ENCODE measurements around the gene MEF2B.

The MEF2B gene

DNA sequence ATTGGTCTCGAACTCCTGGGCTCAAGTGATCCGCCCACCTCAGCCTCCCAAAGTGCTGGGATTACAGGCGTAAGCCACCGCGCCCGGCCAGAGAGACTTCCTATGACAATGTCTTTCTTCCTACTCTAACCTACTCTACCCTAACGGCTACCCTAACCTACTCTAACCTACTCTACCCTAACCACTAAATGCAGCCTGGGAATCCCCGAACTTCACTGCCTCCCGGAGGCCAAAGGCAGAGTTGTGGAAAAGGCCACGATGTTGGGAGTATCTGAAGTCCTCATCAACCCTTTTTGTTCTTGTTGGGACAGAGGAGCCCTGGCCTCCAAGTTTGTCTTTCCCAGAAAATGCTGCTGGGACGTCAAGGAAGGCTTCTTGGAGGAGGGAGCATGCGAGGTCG is 34.1 kb upstream of the MEF2B start:
- no peak overlapping the region for H3K27ac Mint-ChIP-seq
- H3K4me3 Mint-ChIP-seq, result peak overlapping the region; percentile 92 to 94
- H3K4me1 Mint-ChIP-seq, result peaks cover 32% of the 10 kb centered on the region
- H3K27me3 Mint-ChIP-seq, result peaks cover 16% of the 10 kb centered on the region
- H3K9me3 Mint-ChIP-seq, result peaks cover 0 to 13% of the 10 kb centered on the region in 2 donors
- ATAC-seq (no peak), DNase-seq (no peak)

GRCh38 chr19:19203012-19203856 is 33.2 kb upstream of the MEF2B start, which contains the start of gene NR2C2AP:
Gene NR2C2AP (minus strand): TSS chr19:19203414. CDS start chr19:19203060, 354 bp downstream.
- H3K4me3 Mint-ChIP-seq, result peak within 1 kb of the TSS; percentile 92 to 94
- peaks cover 37% of the 10 kb centered on the region for H3K4me1 Mint-ChIP-seq
- peaks cover 14% of the 10 kb centered on the region for H3K27me3 Mint-ChIP-seq
- peak; percentile 91 for ATAC-seq
- DNase-seq, result peak; percentile 89 to 91
- H3K9me3 Mint-ChIP-seq, result peaks cover 0 to 13% of the 10 kb centered on the region in 2 donors
- H3K27ac Mint-ChIP-seq, result peak within 1 kb of the TSS; percentile 92 to 98

DNA sequence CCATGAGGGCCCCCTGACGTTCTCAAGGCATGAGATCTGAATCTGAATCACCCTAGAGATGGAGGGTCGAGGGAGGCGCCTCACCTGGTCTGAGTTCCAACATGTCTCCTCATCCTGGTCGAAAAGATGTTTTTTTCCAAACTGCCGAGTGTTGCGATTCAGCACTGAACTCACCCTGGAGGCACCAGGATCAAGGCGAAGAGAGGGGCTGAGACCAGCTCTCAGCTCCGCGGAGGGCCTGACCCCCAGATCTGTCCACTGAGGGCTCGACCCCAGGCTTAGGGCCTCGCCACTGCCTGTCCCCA is 32.6 kb upstream of the MEF2B start:
- ATAC-seq (no peak), DNase-seq (no peak)
- Mint-ChIP-seq H3K4me3 (peak overlapping the region; percentile 92 to 94), H3K27me3 (peaks cover 11% of the 10 kb centered on the region), H3K27ac (peak overlapping the region; percentile 92 to 98), H3K4me1 (peaks cover 38% of the 10 kb centered on the region), H3K9me3 (peaks cover 0 to 10% of the 10 kb centered on the region in 2 donors)

DNA sequence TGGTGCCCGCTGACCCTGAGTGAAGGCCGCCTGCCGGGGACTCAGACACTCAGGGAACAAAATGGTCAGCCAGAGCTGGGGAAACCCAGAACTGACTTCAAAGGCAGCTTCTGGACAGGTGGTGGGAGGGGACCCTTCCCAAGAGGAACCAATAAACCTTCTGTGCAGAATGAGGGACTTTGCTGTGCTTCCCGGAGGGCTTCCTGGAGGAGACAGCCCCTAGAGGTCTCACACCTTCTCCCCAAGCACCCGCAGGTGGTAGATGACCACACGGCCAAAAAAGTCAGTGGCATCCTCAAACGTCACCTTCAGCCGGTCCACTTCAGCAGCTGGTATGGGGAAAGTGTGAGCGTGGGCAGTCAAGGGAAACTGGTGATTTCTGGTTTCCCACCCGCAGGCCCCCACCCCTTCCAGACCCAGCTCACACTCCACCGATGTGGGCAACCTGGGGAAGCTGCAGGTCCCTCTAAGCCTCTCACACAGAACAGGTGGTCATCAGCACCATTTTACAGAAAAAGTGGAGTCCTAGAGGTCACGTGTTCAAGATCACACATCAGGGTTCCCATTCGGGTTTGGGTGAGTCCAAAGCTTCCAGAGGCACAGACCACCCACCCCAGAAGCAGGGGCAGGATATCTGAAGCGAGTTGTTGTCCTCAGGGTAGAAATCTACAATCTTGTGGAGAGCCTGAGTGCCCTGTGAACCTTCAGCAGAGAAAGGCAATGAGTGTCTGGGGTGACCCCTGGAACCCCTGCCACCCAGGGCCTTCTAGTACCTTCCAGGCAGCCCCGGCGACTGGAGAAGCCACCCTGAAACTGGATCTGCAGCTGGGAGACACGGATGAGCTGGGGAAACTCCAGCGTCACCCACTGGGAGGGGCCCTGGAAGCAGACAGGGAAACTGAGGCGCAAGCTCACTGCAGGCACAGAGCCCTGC is 31.9 kb upstream of the MEF2B start:
- Mint-ChIP-seq H3K27ac (peak overlapping the region; percentile 92 to 98), H3K27me3 (peaks cover 4% of the 10 kb centered on the region), H3K4me3 (peak overlapping the region; percentile 92 to 94), H3K4me1 (peaks cover 31% of the 10 kb centered on the region), H3K9me3 (peaks cover 0 to 3% of the 10 kb centered on the region in 2 donors)
- no peak for DNase-seq
- ATAC-seq, result no peak

DNA sequence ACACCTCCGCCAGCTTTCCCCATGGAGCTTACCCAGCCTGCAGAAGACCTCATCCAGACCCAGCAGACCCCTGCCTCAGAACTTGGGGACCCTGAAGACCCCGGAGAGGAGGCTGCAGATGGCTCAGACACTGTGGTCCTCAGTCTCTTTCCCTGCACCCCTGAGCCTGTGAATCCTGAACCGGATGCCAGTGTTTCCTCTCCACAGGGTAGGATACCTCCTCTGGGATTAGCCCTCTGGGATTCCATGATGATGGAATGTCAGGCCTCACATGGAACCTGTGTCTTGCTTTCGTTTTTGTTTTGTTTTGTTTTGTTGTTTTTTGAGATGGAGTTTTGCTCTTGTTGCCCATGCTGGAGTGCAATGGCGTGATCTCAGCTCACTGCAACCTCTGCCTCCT is 23.9 kb upstream of the MEF2B start:
- DNase-seq (no peak), ATAC-seq (no peak)
- no peaks in the 10 kb centered on the region for H3K9me3 Mint-ChIP-seq
- peak overlapping the region; percentile 92 to 93 for H3K4me3 Mint-ChIP-seq
- peak overlapping the region in 1 of 2 donors; percentile 76 for H3K27ac Mint-ChIP-seq
- no peaks in the 10 kb centered on the region for H3K27me3 Mint-ChIP-seq
- peaks cover 58% of the 10 kb centered on the region for H3K4me1 Mint-ChIP-seq

DNA sequence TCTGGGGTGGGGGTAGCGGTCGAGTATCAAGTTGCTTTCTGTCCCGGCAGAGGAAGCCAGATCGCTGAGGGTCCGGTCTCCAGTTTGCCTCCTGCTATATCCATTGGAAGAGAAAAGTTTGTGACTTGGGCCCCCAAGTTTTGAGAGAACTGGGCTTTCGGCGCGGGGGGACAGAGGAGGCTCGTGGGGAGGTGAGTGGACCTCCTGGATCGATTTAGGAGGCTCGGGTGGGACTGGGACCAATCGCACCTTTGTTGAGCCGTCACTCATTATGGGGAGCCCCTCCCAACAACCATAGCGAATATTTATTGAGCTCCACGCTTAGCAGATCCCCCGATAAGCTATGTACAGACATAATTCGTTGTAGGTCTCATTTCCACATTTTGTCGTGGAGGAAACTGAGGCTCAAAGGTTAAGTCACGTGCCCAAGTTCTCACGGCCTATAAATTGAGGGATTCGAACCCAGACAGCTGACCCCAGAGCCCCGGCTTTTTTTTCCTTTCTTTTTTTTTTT is 22.9 kb upstream of the MEF2B start:
- DNase-seq, result no peak
- H3K4me1 Mint-ChIP-seq, result peaks cover 56% of the 10 kb centered on the region
- ATAC-seq, result peak; percentile 14
- H3K27me3 Mint-ChIP-seq, result no peaks in the 10 kb centered on the region
- H3K9me3 Mint-ChIP-seq, result no peaks in the 10 kb centered on the region
- H3K4me3 Mint-ChIP-seq, result peak overlapping the region; percentile 92 to 93
- peak overlapping the region; percentile 96 to 98 for H3K27ac Mint-ChIP-seq

DNA sequence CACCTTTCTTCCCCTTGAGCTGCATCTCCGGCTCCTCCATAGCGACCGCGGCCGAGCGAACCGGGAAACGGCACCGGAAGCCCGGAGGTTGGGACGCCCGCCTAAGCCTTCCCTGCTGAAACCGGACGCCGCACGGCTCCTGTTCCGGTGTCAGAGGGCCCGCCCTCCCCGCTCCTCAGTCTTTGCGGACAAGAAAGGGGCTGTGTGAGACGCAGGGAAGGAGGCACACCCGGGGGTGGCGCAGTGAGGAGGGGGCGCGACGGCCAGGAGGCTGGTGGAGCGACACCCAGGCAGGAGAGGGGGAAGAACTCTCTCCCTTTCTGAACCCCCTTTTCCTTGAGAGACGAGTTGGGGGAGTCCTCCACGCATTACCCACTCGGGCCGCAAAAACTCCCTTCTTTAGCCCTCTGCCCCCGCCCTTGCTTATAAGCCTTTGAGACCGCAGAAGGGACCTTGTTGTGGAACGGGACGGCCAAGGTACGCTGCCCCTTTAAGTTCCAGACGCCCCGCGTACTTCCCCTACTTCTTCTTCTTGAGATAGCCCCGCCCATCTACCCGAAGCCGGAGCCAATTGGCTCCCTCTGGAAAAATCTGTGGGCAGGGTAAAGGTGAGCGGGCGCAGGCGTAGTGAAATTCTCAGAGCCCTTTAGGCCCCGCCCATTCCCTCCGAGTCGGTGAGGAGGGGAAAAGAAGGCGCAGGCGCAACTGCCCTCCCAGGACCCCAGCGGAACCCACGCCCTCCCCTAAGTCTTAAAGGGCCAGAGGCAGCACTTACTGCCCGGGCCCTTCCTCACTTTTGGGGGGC is 22.2 kb upstream of the MEF2B start, which contains the start of the genes BORCS8 and RFXANK:
Gene BORCS8, minus strand, starts transcription at position 75 of the 805 bp plus-strand sequence. Its CDS starts 35 bp downstream, at position 40.
Gene RFXANK, plus strand, starts transcription at position 181 of the 805 bp plus-strand sequence. CDS start 1,689 bp downstream, outside the sequence.
- Mint-ChIP-seq H3K9me3 (no peaks in the 10 kb centered on the region), H3K27me3 (no peaks in the 10 kb centered on the region), H3K27ac (peak within 1 kb of the TSS; percentile 96 to 98), H3K4me3 (peak within 1 kb of the TSS; percentile 92 to 93), H3K4me1 (peaks cover 56% of the 10 kb centered on the region)
- DNase-seq (peak; percentile 99), ATAC-seq (peak; percentile 90)

GRCh38 chr19:19191768-19192077 is 21.7 kb upstream of the MEF2B start:
- ATAC-seq (peak; percentile 1), DNase-seq (no peak)
- Mint-ChIP-seq H3K4me1 (peaks cover 59% of the 10 kb centered on the region), H3K9me3 (peaks cover 3 to 5% of the 10 kb centered on the region in 2 donors), H3K27me3 (no peaks in the 10 kb centered on the region), H3K4me3 (peak overlapping the region; percentile 92 to 93), H3K27ac (peak overlapping the region; percentile 96 to 98)

DNA sequence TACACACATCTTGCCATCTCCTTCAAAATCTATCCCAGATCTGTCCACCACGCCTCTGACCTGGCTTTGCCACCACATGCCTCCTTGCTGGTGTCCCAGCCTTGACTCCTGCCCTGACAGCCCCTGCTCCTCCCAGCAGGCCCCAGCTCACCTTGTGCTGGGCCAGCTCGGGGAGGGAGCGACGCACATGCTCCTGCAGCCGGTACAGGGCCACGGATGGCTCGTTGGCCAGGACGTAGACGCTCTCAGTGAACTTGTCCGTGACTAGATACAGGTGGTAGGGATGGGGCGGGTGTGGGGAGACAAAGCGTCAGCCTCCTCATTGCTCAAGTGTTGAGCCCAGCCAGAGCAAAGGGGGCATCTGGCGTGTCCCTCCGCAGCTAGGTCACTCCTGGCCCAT is 16.7 kb upstream of the MEF2B start:
- Mint-ChIP-seq H3K4me3 (no peak overlapping the region), H3K27me3 (no peaks in the 10 kb centered on the region), H3K4me1 (peaks cover 44% of the 10 kb centered on the region), H3K9me3 (peaks cover 10 to 13% of the 10 kb centered on the region in 2 donors), H3K27ac (no peak overlapping the region)
- ATAC-seq (no peak), DNase-seq (no peak)

GRCh38 chr19:19185853-19186740 is 16.0 kb upstream of the MEF2B start:
- peaks cover 39% of the 10 kb centered on the region for H3K4me1 Mint-ChIP-seq
- no peaks in the 10 kb centered on the region for H3K27me3 Mint-ChIP-seq
- peak; percentile 84 for ATAC-seq
- peaks cover 10 to 13% of the 10 kb centered on the region in 2 donors for H3K9me3 Mint-ChIP-seq
- no peak overlapping the region for H3K4me3 Mint-ChIP-seq
- H3K27ac Mint-ChIP-seq, result no peak overlapping the region
- DNase-seq, result peak; percentile 38 to 51

GRCh38 chr19:19181488-19181998 is 11.5 kb upstream of the MEF2B start:
- Mint-ChIP-seq H3K4me1 (peaks cover 7% of the 10 kb centered on the region), H3K27ac (peak overlapping the region in 1 of 2 donors; percentile 71), H3K9me3 (peaks cover 5 to 6% of the 10 kb centered on the region in 2 donors), H3K4me3 (no peak overlapping the region), H3K27me3 (no peaks in the 10 kb centered on the region)
- ATAC-seq (no peak), DNase-seq (no peak)

- Mint-ChIP-seq H3K4me3 (no peak overlapping the region), H3K27me3 (no peaks in the 10 kb centered on the region), H3K27ac (no peak overlapping the region), H3K4me1 (no peaks in the 10 kb centered on the region), H3K9me3 (no peaks in the 10 kb centered on the region)
- ATAC-seq (no peak), DNase-seq (no peak)
Measured at GRCh38 chr19:19179548-19180441, 9.7 kb upstream of the MEF2B start.

- no peak for ATAC-seq
- H3K27ac Mint-ChIP-seq, result no peak overlapping the region
- no peak for DNase-seq
Measured at GRCh38 chr19:19176950-19177349, 6.9 kb upstream of the MEF2B start.

More at GRCh38 chr19:19176950-19177349, 6.9 kb upstream of the MEF2B start:
- Mint-ChIP-seq H3K4me3 (no peak overlapping the region), H3K4me1 (no peaks in the 10 kb centered on the region), H3K9me3 (no peaks in the 10 kb centered on the region), H3K27me3 (no peaks in the 10 kb centered on the region)

Measured in stimulated activated naive CD8-positive, alpha-beta T cell treated with anti-CD3 and anti-CD28 coated beads, Interleukin-15, amount 100 ng/mL, for 72 hours (primary cell).